NCI-H1417 (cell line): ENCODE measurements around the gene NTNG2.

Experiments used
- DNase-seq, 3 experiments: peaks; one replicate each; lab custom pipeline; 2025; lab: John Stamatoyannopoulos, UW

NTNG2 gene

GRCh38 chr9:132235894-132236661 is 74.2 kb downstream of the NTNG2 start:
- DNase-seq = peak; percentile 73 to 89 (median 76)

- no peak for DNase-seq
These were observed 74.9 kb downstream of the NTNG2 start for GRCh38 chr9:132236662-132237311.

GRCh38 chr9:132237481-132237880 is 75.6 kb downstream of the NTNG2 start:
- no peak for DNase-seq

- DNase-seq = peak in 1 of 3 experiments; percentile 18
These were observed 76.4 kb downstream of the NTNG2 start for GRCh38 chr9:132238026-132238972.

- DNase-seq = no peak
These were observed 77.1 kb downstream of the NTNG2 start for GRCh38 chr9:132238992-132239391.

GRCh38 chr9:132239518-132239917 is 77.7 kb downstream of the NTNG2 start:
- no peak for DNase-seq

GRCh38 chr9:132239999-132240840 is 78.4 kb downstream of the NTNG2 start:
- DNase-seq = peak in 1 of 3 experiments; percentile 47

GRCh38 chr9:132240841-132241482 is 79.1 kb downstream of the NTNG2 start:
- DNase-seq = peak; percentile 87 to 97 (median 90)

- no peak for DNase-seq
These were observed 79.6 kb downstream of the NTNG2 start for GRCh38 chr9:132241483-132241839.

GRCh38 chr9:132241840-132242620 is 80.2 kb downstream of the NTNG2 start:
- peak in 2 of 3 experiments; percentile 73 to 75 for DNase-seq

GRCh38 chr9:132242621-132243155 is 80.8 kb downstream of the NTNG2 start:
- DNase-seq = peak in 2 of 3 experiments; percentile 67 to 70

GRCh38 chr9:132243156-132244074 is 81.6 kb downstream of the NTNG2 start:
- DNase-seq = peak in 1 of 3 experiments; percentile 44

- DNase-seq = no peak
These were observed 83.0 kb downstream of the NTNG2 start for GRCh38 chr9:132244582-132245455.

GRCh38 chr9:132245465-132245864 is 83.6 kb downstream of the NTNG2 start:
- DNase-seq = no peak

GRCh38 chr9:132247942-132248341 is 86.1 kb downstream of the NTNG2 start:
- DNase-seq = no peak

GRCh38 chr9:132249123-132249522 is 87.3 kb downstream of the NTNG2 start:
- peak in 1 of 3 experiments; percentile 8 for DNase-seq

GRCh38 chr9:132249690-132250089 is 87.8 kb downstream of the NTNG2 start:
- no peak for DNase-seq
